Colonic mucosa (tissue), 4 donors: ENCODE data around the gene TXNL1. TPM values are rescaled to one million over a fixed set of nuclear protein-coding genes. Genes with fewer than 3 reads are reported as not detected.

Experiments
- DNase-seq: peaks from one replicate; pipeline ENCODE4 v3.0.0-alpha.2; 2020
- H3K27ac ChIP-seq: fragments of 200-600 bp; one replicate; pipeline ENCODE4 v1.8.0; 2021
- H3K27me3 ChIP-seq: fragments of 200-600 bp; one replicate; pipeline ENCODE4 v1.8.0; 2021
- H3K36me3 ChIP-seq: fragments of 200-600 bp; one replicate; pipeline ENCODE4 v1.8.0; 2021
- H3K4me1 ChIP-seq: fragments of 200-600 bp; one replicate; pipeline ENCODE4 v1.8.0; 2021; ENCODE audit warnings: mild to moderate bottlenecking
- H3K4me3 ChIP-seq: fragments of 200-600 bp; one replicate; pipeline ENCODE4 v1.8.0; 2021
- H3K9ac ChIP-seq, 2 donors: one replicate each; pipeline ENCODE4 v1.7.0; 2013; ENCODE audit warnings: control low read depth in 2 of 2, low read depth in 2 of 2, low read length in 2 of 2
- H3K9me3 ChIP-seq: fragments of 200-600 bp; one replicate; pipeline ENCODE4 v1.8.0; 2021
- intact Hi-C: fragments of 100-400 bp; cut with DNase I; formaldehyde crosslinking; loops from one replicate; pipeline ENCODE4 v1.14.1; 2022
- total RNA-seq, 2 donors: library from RNA; stranded (reverse); fragmentation: NEBNext Ultra II Directional in 1 of 2; extraction: Animal tissue kit (Norgen Biotek cat#: 25700) in 1 of 2; gene quantifications; one replicate each; pipeline ENCODE4 v1.2.1, GENCODE V29; 2021
- TF ChIP-seq, protein P1 (sequence below): fragments of 200-600 bp; IDR thresholded peaks from one replicate; pipeline ENCODE4 v1.8.0; 2022; ENCODE audit warnings: antibody characterized with exemption, mild to moderate bottlenecking
- donor health status: healthy.
- donor health status: DM: no; HTN: no; CAD: no.
- donor health status: DM: no; HTN: no; CAD: no.

The TXNL1 gene
- total RNA-seq, 2 donors from 2014 or later: 67.7 to 69.4 TPM

DNA sequence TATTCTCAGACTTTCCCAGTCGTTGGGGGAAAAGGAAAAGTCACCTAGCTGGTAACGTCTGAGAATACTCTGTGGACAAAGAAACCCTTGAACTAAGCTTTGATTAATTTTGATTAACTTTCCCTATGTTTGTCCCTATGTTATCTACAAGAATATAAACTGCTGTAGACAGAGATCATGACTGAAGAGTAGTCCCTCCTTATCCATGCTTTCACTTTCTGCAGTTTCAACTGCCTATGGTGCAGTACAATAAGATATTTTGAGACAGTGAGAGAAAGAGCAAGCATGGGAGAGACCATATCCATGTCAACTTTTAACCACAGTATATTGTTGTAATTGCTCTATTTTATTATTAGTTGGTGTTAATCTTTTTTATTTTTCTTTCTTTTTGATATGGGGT is 31.8 kb downstream of the TXNL1 start:
- Histone ChIP-seq H3K4me1 (no peaks in the 10 kb centered on the region), H3K9ac (no peak overlapping the region)
- TF ChIP-seq, protein P1, sequence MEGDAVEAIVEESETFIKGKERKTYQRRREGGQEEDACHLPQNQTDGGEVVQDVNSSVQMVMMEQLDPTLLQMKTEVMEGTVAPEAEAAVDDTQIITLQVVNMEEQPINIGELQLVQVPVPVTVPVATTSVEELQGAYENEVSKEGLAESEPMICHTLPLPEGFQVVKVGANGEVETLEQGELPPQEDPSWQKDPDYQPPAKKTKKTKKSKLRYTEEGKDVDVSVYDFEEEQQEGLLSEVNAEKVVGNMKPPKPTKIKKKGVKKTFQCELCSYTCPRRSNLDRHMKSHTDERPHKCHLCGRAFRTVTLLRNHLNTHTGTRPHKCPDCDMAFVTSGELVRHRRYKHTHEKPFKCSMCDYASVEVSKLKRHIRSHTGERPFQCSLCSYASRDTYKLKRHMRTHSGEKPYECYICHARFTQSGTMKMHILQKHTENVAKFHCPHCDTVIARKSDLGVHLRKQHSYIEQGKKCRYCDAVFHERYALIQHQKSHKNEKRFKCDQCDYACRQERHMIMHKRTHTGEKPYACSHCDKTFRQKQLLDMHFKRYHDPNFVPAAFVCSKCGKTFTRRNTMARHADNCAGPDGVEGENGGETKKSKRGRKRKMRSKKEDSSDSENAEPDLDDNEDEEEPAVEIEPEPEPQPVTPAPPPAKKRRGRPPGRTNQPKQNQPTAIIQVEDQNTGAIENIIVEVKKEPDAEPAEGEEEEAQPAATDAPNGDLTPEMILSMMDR: no peak

DNA sequence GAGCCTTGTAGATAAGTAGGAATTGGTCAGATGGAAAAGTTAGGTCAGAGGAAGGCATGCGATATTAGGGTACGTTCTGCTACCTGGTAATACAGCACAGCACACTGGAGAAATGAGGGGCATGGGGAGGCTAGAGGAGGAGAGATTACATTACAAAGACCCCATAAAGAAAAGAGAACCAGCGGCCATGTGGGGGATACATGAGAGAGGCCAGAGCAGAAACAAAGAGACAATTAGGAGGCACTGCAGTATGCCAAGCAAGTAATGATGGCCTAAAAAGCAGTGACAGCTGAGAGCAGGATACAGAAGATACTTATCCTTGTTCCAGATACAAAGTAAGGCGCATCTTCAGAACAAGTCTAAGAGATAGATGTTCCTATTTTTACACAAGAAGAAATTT is 40.0 kb downstream of the TXNL1 start:
- Histone ChIP-seq H3K4me3 (no peak overlapping the region), H3K9me3 (no peaks in the 10 kb centered on the region), H3K36me3 (no peaks in the 10 kb centered on the region), H3K9ac (no peak overlapping the region), H3K4me1 (no peaks in the 10 kb centered on the region), H3K27ac (no peak overlapping the region), H3K27me3 (no peaks in the 10 kb centered on the region)
- no peak for DNase-seq
- TF ChIP-seq, protein P1: no peak
- intact Hi-C loops: no loop called here

More for the DNA sequence above, 31.8 kb downstream of the TXNL1 start:
- H3K9me3 ChIP-seq: no peaks in the 10 kb centered on the region
- intact Hi-C loops: no loop called here
- H3K27ac ChIP-seq: no peak overlapping the region
- H3K27me3 ChIP-seq: no peaks in the 10 kb centered on the region
- H3K4me3 ChIP-seq: no peak overlapping the region
- DNase-seq: no peak
- peaks cover 4% of the 10 kb centered on the region for H3K36me3 ChIP-seq

DNA sequence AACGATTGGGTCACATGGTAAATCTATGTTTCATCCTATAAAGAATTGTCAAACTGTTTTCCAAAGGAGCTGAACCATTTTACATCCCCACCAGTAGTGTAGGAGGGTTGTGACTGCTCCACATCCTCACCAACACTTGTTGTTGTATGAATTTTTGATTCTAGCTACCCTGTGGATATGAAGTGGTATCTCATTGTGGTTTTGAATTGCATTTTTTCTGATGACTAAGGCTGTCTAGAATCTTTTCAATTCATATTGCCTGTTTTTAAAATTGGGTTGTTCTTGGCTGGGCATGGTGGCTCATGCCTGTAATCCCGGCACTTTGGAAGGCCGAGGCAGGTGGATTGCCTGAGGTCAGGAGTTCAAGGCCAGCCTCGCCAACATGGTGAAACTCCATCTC is 44.5 kb downstream of the TXNL1 start:
- DNase-seq: no peak
- Histone ChIP-seq H3K36me3 (no peaks in the 10 kb centered on the region), H3K27ac (no peak overlapping the region), H3K9ac (no peak overlapping the region), H3K4me3 (no peak overlapping the region), H3K9me3 (no peaks in the 10 kb centered on the region), H3K4me1 (no peaks in the 10 kb centered on the region), H3K27me3 (no peaks in the 10 kb centered on the region)
- intact Hi-C loops: no loop called here
- TF ChIP-seq, protein P1: no peak

DNA sequence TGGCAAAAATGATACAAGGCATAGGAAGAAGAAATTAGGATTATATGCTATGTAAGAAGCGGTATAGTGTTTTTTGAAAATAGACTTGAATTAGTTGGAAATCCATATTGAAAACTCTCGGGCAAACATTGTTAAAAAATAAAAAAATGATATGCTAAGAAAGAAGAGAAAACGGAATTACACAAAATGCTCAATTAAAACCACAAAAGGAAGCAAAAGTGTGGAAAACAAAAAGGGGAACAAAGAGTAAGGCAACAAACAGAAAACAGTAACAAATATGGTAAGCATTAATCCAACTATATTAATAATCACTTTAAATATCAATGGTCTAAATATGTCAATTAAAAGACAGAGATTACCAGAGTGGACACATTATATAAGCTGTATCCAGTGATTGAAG is 58.4 kb downstream of the TXNL1 start:
- intact Hi-C loops: no loop called here
- Histone ChIP-seq H3K9me3 (no peaks in the 10 kb centered on the region), H3K27ac (no peak overlapping the region), H3K4me3 (no peak overlapping the region), H3K9ac (no peak overlapping the region), H3K4me1 (no peaks in the 10 kb centered on the region), H3K36me3 (no peaks in the 10 kb centered on the region), H3K27me3 (no peaks in the 10 kb centered on the region)
- DNase-seq: no peak
- TF ChIP-seq, protein P1: no peak

DNA sequence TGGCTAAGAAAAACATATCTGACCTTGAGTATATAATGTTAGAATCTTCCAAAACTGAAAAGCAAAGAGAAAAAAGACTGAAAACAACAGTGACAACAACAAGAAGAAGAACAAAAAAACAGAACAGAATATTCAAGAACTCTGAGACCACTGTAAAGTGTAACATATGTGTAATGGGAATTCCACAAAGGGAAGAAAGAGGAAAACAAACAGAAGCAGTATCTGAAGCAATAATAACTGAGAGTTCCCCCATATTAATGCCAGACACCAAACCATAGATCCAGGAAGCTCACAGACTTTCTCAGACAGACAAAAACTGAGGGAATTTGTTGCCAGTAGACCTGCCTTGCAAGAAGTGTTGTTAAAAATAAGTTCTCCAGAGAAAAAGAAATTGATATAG is 58.9 kb downstream of the TXNL1 start:
- Histone ChIP-seq H3K27ac (no peak overlapping the region), H3K36me3 (no peaks in the 10 kb centered on the region), H3K4me1 (no peaks in the 10 kb centered on the region), H3K27me3 (no peaks in the 10 kb centered on the region), H3K4me3 (no peak overlapping the region), H3K9ac (no peak overlapping the region), H3K9me3 (no peaks in the 10 kb centered on the region)
- DNase-seq: no peak
- TF ChIP-seq, protein P1: no peak
- intact Hi-C loops: no loop called here
